Measurements from ENCODE around the gene GNAS-AS1.

Gene GNAS-AS1

GRCh38 chr20:58886546-58886945, 35.8 kb upstream of the GNAS-AS1 start:
- in situ Hi-C loops (cut with MboI; ENCODE audit: low sequenced_read_pairs): no loop called here

DNA sequence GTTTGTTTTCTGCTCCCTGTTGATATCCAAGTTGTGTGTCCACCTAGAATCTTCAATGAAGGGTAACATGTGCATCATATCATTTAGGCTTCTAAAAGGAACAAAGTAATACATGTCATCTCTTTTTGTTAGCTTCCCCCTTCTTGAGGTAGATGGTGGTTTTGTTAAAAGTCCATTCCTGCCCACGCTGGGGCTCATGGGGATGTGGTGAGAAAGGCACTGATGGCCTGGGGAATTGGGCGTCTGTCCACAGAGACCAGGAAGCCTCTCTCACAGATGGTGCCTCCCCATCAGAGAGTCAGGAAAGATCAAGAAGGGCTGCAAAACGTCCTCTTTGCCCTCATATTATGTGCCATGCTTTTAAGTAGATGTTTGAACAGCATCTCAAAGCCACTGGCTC, 34.3 kb upstream of the GNAS-AS1 start:
- in situ Hi-C loops (cut with MboI; ENCODE audit: low sequenced_read_pairs): no loop called here

DNA sequence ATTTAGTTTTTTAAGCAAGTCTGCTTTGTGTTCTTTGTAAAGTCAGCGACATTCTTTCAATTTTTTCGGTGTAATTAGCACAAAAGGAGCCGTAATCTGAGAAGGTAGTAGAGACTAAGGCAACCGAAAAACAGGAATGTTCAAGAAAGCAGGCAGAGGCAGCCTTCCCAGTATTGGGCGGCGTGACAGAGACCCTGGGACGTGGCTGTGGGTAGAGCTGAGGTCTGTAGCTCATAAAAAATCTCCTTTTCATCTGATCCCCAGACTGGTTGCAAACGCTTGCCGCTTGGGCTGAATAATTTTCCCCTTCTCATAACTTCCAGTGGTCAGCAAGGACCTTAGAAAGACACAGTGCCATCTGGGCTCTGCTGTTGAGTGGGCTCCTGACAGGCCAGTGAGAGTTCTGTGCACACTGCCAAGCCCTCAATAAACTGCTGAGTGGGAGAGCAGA, 32.6 kb upstream of the GNAS-AS1 start:
- in situ Hi-C loops (cut with MboI; ENCODE audit: low sequenced_read_pairs): no loop called here

- in situ Hi-C loops (cut with MboI; ENCODE audit: low sequenced_read_pairs): no loop called here
Measured at GRCh38 chr20:58882704-58883089, 32.0 kb upstream of the GNAS-AS1 start.

GRCh38 chr20:58880994-58881752, 30.5 kb upstream of the GNAS-AS1 start:
- in situ Hi-C loops (cut with MboI; ENCODE audit: low sequenced_read_pairs): no loop called here

- in situ Hi-C loops (cut with MboI; ENCODE audit: low sequenced_read_pairs): no loop called here
Measured at GRCh38 chr20:58880441-58880840, 29.7 kb upstream of the GNAS-AS1 start.

DNA sequence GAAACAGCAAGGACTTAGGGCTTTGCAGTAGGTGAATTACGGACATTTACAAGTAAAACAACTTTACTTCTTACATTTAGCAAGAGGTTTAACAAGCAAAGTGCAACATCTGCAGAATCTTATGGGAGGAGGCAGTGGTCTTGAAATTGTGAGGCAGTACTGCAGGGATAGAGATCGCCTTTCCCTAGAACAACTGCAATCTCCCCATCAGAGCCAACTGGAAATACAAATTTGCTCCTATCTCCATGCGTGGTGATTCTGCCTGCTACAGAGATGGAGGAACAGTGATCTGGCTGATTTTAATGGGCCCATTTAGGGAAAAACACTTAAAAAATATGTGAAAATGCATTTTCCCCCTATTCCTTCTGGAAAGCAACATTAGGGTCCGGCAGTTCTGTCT, 27.7 kb upstream of the GNAS-AS1 start:
- in situ Hi-C loops (cut with MboI; ENCODE audit: low sequenced_read_pairs): no loop called here

DNA sequence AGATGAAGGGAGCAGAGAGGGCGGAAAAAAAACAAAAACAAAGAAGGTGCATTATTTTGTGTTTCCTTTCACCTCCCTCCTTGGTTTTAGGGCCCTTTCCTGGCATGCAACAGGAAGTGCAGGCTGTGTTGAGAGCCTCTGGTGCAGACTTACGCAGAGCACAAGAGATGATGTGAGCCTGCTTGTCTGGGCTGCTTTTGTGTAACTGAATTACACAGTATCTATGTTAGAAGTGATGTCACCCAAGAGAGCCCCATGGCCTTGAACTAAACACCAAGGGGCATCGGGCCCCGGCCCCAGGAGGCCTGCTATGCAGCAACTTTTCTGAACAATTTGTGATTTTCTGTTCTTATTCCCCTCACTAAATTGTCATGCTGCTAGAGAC, 27.3 kb upstream of the GNAS-AS1 start:
- in situ Hi-C loops (cut with MboI; ENCODE audit: low sequenced_read_pairs): no loop called here

GRCh38 chr20:58877050-58877975, 26.6 kb upstream of the GNAS-AS1 start:
- in situ Hi-C loops (cut with MboI; ENCODE audit: low sequenced_read_pairs): no loop called here

GRCh38 chr20:58876437-58876836, 25.7 kb upstream of the GNAS-AS1 start:
- in situ Hi-C loops (cut with MboI; ENCODE audit: low sequenced_read_pairs): no loop called here

DNA sequence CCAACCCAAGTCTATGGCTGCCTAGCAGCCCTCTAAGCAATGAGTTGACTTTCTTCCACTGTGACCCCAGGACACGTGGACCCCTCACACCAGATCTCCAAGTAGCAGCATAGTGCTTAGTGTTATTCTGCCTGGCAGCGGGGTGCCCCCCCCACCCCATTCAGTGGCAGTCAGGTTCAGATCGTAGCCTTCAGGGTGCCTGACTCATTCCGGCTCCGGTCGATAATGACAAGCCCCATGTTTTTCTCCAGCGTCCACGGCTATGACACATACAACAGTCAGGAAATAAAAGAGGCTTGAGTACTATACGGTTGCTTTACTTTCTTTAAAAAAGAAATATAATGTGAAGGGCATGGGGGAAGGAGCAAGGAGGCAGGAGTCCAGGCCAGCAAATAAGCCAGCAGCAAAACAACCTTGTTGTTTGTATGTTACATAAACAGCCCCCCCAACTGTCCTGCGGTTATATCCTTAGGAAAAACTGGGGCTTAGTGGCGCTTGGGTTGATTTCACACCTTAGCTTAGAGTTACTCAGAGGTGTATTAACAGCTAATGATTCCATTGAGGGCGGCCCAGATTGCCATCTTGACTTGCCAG, 24.9 kb upstream of the GNAS-AS1 start:
- in situ Hi-C loops (cut with MboI; ENCODE audit: low sequenced_read_pairs): no loop called here

DNA sequence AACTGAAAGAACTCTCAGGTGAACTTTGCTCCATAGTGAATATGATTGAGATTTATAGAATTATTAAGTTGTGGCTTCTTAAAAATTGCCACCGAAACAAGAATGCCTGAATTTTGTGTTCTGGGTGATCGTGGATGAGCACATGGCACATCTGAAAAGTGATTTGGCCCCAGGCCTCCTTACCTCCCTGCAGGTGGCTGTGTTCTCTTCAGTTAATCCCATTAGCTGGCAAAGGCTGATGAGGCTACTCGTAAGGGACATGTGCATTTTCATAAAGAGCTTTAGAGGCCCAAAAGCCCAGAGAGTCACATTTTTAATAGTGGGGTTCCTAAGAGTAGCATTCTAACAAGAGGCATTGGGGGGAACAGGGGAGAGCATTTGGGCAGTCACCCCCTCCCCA, 24.4 kb upstream of the GNAS-AS1 start:
- in situ Hi-C loops (cut with MboI; ENCODE audit: low sequenced_read_pairs): no loop called here

DNA sequence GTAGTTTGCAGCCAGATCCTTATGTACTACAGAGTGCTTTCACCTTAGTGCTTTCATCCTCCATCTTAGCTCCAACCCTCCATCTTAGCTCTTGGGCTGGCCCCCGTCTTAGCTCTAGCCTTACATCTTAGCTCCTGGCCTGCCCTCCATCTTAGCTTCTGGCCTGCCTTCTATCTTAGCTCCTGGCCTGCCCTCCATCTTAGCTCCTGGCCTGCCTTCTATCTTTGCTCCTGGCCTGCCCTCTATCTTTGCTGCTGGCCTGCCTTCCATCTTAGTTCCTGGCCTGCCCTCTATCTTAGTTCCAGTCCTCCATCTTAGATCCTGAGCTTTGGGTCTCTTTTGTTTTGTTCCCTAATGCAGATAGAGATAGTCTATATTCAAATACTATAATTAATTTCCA, 23.8 kb upstream of the GNAS-AS1 start:
- in situ Hi-C loops (cut with MboI; ENCODE audit: low sequenced_read_pairs): no loop called here

GRCh38 chr20:58871533-58872102, 20.9 kb upstream of the GNAS-AS1 start:
- in situ Hi-C loops (cut with MboI; ENCODE audit: low sequenced_read_pairs): no loop called here

DNA sequence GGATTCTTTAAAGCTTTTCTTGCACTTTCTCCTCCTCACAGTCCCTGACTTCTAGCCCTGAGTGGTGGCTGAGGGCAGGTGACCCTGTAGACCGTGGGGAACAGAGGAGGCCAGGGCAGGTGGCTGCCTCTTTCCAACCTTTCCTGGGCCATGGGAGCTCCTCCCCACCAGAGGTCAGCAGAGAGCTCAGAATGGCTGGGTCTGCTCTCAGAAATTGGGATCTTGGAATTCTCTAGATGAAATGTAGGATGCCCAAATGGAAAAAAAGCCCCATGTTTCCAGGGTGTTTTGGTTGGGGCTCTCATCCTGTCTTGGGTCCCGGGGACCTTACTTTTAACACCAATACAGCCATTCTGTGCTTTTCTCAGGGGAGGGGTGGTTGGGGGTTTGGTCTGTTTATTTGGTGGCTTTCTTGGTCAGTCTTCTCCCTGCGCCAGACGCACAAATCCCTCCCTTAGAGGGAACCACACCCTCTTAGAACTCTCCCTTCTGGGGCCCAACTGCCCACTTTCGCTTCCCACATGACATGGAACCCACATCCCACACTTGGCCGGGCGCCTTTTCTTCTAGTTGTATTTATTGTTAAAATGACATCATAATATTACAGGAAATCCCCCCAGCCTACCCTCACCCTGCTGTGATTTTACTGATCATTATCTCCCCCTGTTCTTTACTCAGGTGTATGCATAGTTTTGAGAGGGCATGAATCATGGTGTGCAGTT, 19.8 kb upstream of the GNAS-AS1 start:
- in situ Hi-C loops (cut with MboI; ENCODE audit: low sequenced_read_pairs): no loop called here

- in situ Hi-C loops (cut with MboI; ENCODE audit: low sequenced_read_pairs): no loop called here
Measured at GRCh38 chr20:58869662-58870227, 19.0 kb upstream of the GNAS-AS1 start.

- in situ Hi-C loops (cut with MboI; ENCODE audit: low sequenced_read_pairs): no loop called here
Measured at GRCh38 chr20:58868795-58869194, 18.1 kb upstream of the GNAS-AS1 start.

GRCh38 chr20:58867211-58867610, 16.5 kb upstream of the GNAS-AS1 start:
- in situ Hi-C loops (cut with MboI; ENCODE audit: low sequenced_read_pairs): no loop called here

DNA sequence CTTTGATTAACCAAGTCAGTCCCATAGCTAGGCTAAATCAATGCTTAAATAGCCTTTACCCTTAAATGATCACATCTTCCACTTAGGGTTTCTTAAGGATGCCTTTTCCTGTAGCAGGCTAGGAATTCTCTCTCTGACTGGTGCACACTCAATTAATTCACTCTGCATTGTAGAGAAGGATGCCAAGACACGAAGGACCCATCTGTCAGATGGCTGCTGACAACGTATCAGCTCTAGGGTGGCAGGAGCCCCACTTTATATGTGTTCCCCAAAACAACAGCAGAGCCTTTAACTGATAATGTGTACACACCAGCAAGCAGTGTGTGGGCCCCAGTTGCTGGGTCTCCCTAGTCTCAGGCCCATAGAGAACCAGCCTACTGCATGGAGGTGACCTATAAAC, 15.1 kb upstream of the GNAS-AS1 start:
- in situ Hi-C loops (cut with MboI; ENCODE audit: low sequenced_read_pairs): no loop called here

DNA sequence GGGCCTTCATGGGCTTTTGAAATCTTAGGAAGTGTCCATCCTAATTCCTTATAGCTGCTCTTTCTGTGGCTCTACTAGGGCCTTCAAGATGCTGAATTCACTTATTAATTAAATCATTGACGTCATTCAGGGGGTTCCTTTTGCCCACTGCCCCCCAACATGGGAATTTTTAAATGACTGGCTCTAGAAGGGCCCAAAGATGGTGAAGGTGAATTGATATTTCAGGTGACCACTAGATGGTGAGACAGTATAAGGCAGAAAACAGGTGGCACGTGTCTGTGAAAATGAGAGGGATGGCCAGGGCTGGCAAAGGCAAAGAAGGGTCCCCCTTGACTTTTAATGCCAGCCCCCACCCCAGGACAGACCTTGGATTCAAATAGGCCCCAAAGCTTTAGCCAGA, 13.6 kb upstream of the GNAS-AS1 start:
- in situ Hi-C loops (cut with MboI; ENCODE audit: low sequenced_read_pairs): no loop called here

All from hTERT RPE-1 (cell line).